Neural cell (in vitro differentiated cells): ENCODE measurements around the gene PPM1H.

Experiments
- EP300 ChIP-seq: fragments of 450-650 bp; conservative IDR thresholded peaks from 2 replicates; pipeline ENCODE4 v1.6.1; 2014; ENCODE audit warnings: antibody characterized with exemption, mild to moderate bottlenecking, moderate library complexity; ENCODE audit not compliant: poor library complexity, severe bottlenecking
- EZH2 ChIP-seq: fragments of 200-600, 300-800 bp; shearing (Covaris generic), sonication (generic); IDR thresholded peaks from 2 replicates; pipeline ENCODE4 v1.6.1; 2014; ENCODE audit warnings: antibody characterized with exemption, low read length, borderline replicate concordance, mild to moderate bottlenecking; ENCODE audit not compliant: insufficient read depth, poor library complexity, severe bottlenecking
- POLR2AphosphoS5 ChIP-seq: IDR thresholded peaks from 2 replicates; pipeline ENCODE4 v1.6.1; 2012
- RAD21 ChIP-seq: fragments of 450-650 bp; conservative IDR thresholded peaks from 2 replicates; pipeline ENCODE4 v1.6.1; 2014; ENCODE audit warnings: antibody characterized with exemption, mild to moderate bottlenecking, moderate library complexity
- REST ChIP-seq: IDR thresholded peaks from 2 replicates; pipeline ENCODE4 v1.6.1; 2012; ENCODE audit warnings: borderline replicate concordance
- TAF1 ChIP-seq: IDR thresholded peaks from 2 replicates; pipeline ENCODE4 v1.6.1; 2012; ENCODE audit warnings: low read depth
- TF ChIP-seq, protein P1 (sequence below): fragments of 450-650 bp; IDR thresholded peaks from 2 replicates; pipeline ENCODE4 v1.5.1; 2014; ENCODE audit warnings: antibody characterized with exemption, mild to moderate bottlenecking, moderate library complexity; ENCODE audit not compliant: poor library complexity, severe bottlenecking

- TF ChIP-seq, protein P1, sequence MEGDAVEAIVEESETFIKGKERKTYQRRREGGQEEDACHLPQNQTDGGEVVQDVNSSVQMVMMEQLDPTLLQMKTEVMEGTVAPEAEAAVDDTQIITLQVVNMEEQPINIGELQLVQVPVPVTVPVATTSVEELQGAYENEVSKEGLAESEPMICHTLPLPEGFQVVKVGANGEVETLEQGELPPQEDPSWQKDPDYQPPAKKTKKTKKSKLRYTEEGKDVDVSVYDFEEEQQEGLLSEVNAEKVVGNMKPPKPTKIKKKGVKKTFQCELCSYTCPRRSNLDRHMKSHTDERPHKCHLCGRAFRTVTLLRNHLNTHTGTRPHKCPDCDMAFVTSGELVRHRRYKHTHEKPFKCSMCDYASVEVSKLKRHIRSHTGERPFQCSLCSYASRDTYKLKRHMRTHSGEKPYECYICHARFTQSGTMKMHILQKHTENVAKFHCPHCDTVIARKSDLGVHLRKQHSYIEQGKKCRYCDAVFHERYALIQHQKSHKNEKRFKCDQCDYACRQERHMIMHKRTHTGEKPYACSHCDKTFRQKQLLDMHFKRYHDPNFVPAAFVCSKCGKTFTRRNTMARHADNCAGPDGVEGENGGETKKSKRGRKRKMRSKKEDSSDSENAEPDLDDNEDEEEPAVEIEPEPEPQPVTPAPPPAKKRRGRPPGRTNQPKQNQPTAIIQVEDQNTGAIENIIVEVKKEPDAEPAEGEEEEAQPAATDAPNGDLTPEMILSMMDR = no peak
- TF ChIP-seq EZH2 = no peak
- TF ChIP-seq RAD21 = no peak
- TF ChIP-seq REST = no peak
- TF ChIP-seq POLR2AphosphoS5 = no peak
- TF ChIP-seq EP300 = no peak
- no peak for TF ChIP-seq TAF1
These were observed 36.4 kb downstream of the PPM1H start for GRCh38 chr12:62898526-62898925.
